Fibroblast of pulmonary artery (primary cell): ENCODE data around the gene IYD.
A peak's percentile ranks its signal among the peaks of the same experiment; 100 is the strongest.

Experiments used
- DNase-seq: peaks from one replicate; pipeline ENCODE4 v3.0.0-alpha.2; 2010; ENCODE audit warnings: low read depth
- H3K4me3 ChIP-seq: replicated peaks from 2 replicates; pipeline ENCODE4 v1.5.1; 2011; ENCODE audit warnings: low read depth, mild to moderate bottlenecking, control low read depth, low read length, moderate library complexity
- TF ChIP-seq, protein P1 (sequence below): IDR thresholded peaks from 2 replicates; pipeline ENCODE4 v1.5.1; 2011; ENCODE audit warnings: mild to moderate bottlenecking, control low read depth, low read length, inconsistent platforms; ENCODE audit errors: missing control alignments

The IYD gene

DNA sequence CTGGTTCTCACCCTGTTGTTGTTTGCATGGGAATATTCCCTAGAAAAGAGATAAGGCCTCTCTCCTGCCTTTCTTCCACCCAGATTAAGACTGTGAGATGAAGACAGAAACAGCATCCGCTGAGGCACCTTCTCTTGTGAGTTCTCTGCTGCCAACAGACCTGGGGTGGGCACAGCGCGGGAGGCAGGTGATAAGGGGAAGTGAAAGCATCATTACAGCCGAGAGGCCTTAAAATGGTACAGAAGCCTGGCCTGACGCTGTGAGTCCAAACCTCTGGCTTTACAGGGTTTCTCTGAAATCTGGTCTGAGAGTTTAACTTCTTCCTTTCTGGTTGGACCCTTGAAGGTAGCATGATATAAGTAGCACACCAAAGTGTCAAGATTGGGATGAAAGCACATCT, 21.0 kb upstream of the IYD start:
- no peak for DNase-seq
- no peak overlapping the region for H3K4me3 ChIP-seq
- TF ChIP-seq, protein P1, sequence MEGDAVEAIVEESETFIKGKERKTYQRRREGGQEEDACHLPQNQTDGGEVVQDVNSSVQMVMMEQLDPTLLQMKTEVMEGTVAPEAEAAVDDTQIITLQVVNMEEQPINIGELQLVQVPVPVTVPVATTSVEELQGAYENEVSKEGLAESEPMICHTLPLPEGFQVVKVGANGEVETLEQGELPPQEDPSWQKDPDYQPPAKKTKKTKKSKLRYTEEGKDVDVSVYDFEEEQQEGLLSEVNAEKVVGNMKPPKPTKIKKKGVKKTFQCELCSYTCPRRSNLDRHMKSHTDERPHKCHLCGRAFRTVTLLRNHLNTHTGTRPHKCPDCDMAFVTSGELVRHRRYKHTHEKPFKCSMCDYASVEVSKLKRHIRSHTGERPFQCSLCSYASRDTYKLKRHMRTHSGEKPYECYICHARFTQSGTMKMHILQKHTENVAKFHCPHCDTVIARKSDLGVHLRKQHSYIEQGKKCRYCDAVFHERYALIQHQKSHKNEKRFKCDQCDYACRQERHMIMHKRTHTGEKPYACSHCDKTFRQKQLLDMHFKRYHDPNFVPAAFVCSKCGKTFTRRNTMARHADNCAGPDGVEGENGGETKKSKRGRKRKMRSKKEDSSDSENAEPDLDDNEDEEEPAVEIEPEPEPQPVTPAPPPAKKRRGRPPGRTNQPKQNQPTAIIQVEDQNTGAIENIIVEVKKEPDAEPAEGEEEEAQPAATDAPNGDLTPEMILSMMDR = no peak

DNA sequence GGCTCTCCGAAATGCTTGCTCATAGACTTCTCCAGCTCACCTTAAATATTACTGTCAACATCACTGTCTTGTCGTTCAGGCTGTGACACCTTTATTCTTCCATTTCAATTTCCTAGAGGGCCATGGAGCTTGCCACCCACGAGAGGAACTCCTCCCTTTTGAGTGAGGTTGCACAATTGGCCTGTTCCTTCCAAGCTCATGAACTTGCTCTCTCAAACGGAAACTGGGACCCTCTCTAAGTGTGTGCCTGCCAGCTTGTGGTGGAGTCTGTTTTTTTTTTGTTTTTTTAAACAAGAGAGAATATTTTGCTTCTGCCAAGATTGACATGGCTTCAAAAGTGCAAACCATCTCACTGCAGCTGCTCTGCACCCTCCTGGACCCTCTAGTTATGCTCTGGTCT, 19.3 kb upstream of the IYD start:
- DNase-seq = peak; percentile 11
- no peak overlapping the region for H3K4me3 ChIP-seq
- TF ChIP-seq, protein P1 = no peak

DNA sequence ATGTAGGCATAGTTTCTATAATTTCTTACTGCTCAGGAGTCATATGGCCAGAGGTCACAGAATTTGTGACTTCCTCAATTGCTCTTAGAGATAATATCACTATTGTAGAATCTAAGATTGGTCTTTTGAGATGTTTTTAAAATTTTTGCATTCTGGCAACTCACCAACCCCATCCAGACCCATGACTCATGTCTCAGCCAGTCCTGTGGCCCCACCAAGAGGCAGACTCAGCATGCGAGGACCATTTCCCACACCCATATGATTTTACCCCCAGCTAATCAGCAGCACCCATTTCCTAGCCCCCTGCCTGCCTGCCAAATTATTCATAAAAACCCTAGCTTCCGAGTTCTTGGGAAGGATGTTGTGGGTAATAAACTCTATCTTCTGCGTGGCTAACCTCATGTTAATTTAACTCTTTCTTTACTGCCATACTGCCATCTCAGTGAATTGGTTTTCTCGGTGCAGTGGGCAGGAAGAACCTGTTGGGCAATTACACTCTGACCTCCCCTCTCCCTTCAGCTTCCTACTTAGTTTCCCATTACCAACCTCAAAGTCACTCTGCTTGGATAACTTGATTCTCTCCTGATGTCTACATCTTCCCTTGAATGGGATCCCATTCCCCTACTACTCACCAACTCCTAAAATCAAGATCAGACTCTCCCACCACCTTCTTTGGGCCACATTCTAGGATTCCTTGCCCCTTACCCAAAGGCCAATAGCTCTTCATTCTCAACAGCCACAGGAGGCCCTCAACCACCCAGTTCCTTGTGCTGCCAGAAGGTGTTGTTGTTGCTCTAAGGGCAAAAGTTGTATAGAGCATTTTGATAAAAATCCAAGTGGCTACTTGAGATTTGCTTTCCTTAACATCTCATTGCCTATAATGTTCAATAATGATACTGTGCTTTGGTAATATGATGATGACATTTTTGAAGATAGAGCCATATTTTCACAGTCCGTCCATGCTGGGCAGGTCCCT, 16.2 kb upstream of the IYD start:
- TF ChIP-seq, protein P1 = no peak
- no peak overlapping the region for H3K4me3 ChIP-seq
- DNase-seq = peak; percentile 57

DNA sequence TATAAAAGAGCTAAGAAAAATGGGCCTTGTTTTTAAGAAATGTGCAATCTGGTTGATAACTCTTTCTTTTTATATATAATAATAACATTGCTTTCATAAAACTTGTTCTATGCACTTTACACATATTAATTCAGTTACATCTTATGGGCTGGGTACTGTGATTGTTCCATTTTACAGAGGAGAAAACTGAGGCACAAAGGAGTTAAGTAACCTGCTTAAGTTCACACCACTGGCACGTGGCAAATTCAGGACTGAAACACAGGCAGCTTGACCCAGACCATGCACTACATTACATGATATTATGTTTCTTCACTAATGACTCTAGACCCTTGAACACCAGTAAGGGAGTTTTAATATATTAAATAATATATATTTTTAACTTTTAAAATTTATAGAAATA, 15.4 kb upstream of the IYD start:
- TF ChIP-seq, protein P1 = no peak
- no peak overlapping the region for H3K4me3 ChIP-seq

DNA sequence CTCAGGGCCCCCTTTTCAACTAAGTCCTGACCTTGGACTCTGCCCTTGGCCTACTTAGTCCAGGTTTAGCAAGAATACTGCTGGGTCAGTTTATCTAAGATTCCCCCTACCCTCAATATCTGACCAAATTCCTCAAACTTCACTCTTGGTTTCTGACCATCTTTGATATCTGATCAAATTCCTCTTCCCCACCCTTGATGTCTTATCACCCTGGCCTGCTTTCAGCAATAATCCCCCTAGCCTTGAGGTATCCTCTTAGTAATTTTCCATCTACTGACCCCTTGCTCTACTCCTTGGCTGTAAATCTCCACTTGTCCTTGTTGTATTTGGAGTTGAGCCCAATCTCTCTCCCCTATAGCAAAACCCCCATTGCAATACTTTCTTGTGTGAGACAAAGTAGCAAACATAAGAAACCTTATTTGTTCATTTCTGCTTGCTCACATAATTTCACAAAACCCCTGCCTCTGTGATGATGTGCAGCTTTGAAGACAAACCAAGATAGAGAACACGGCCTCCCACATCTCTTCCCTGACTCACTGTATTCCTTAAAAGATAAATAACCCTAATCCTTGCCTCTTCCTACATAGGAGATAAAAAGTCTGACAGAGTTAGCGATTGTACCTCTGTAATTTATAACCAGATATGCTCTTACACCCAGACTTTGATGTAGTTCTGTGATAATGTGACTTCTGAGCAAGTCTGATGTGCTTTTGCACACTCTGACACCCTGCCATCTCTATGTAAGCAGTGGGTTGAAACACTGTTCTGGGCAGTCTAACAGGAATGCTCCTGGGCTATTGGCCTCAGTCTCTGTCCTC, 13.8 kb upstream of the IYD start:
- peak; percentile 42 for DNase-seq
- no peak overlapping the region for H3K4me3 ChIP-seq
- TF ChIP-seq, protein P1 = no peak

More for the DNA sequence above, 15.4 kb upstream of the IYD start:
- DNase-seq = no peak

DNA sequence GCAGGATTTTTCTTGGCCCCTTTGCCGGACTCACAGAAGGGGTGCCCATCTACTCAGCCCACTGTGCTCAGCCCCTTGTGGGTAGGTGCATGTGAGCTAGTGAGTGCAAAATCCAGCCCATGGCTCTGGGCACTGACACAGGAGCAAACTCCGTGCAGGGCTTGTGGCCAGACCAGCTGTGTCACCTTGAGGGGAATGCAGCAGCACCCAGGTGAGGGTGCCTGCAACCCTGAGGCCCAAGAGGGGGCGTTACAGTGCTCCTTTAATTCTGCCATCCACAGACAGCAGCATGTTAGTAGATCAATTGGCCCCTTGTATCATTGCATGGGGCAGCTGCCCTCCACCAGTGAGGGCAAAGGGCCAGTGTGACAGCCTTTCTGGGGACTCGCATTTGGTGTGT, 12.9 kb upstream of the IYD start:
- no peak overlapping the region for H3K4me3 ChIP-seq
- TF ChIP-seq, protein P1 = no peak
- DNase-seq = no peak
